ENCODE data around the gene ZNF423.
A peak's percentile ranks its signal among the peaks of the same experiment; 100 is the strongest.

Gene ZNF423

GRCh38 chr16:49869731-49870130 is 13.8 kb upstream of the ZNF423 start:
- DNase-seq: no peak

- DNase-seq: peak; percentile 63
Measured at GRCh38 chr16:49867796-49868668, 12.1 kb upstream of the ZNF423 start.

GRCh38 chr16:49867234-49867633 is 11.3 kb upstream of the ZNF423 start:
- DNase-seq: no peak

- DNase-seq: peak; percentile 68
Measured at GRCh38 chr16:49866595-49867071, 10.7 kb upstream of the ZNF423 start.

- DNase-seq: no peak
Measured at GRCh38 chr16:49862694-49863093, 6.8 kb upstream of the ZNF423 start.

- DNase-seq: no peak
Measured at GRCh38 chr16:49861299-49861698, 5.4 kb upstream of the ZNF423 start.

- DNase-seq: no peak
Measured at GRCh38 chr16:49860593-49860992, 4.7 kb upstream of the ZNF423 start.

- peak; percentile 81 for DNase-seq
Measured at GRCh38 chr16:49859125-49859811, 3.4 kb upstream of the ZNF423 start.

- DNase-seq: peak; percentile 85
Measured at GRCh38 chr16:49858200-49859124, 2.5 kb upstream of the ZNF423 start.

GRCh38 chr16:49857423-49858181 is 1.7 kb upstream of the ZNF423 start:
- peak; percentile 88 for DNase-seq

- peak; percentile 94 for DNase-seq
Measured at GRCh38 chr16:49856672-49857330, 889 bp upstream of the ZNF423 start.

- DNase-seq: peak; percentile 95
Measured at GRCh38 chr16:49855280-49855821, 561 bp downstream of the ZNF423 start.

GRCh38 chr16:49854796-49855203 is 1.1 kb downstream of the ZNF423 start:
- DNase-seq: peak; percentile 78

- DNase-seq: peak; percentile 80
Measured at GRCh38 chr16:49854188-49854795, 1.6 kb downstream of the ZNF423 start.

GRCh38 chr16:49852279-49852678 is 3.6 kb downstream of the ZNF423 start:
- peak; percentile 65 for DNase-seq

- peak; percentile 66 for DNase-seq
Measured at GRCh38 chr16:49851468-49851787, 4.5 kb downstream of the ZNF423 start.

- DNase-seq: no peak
Measured at GRCh38 chr16:49850558-49851467, 5.1 kb downstream of the ZNF423 start.

GRCh38 chr16:49849754-49850108 is 6.2 kb downstream of the ZNF423 start:
- no peak for DNase-seq

GRCh38 chr16:49849037-49849753 is 6.7 kb downstream of the ZNF423 start:
- DNase-seq: no peak
